A673 (cell line): ENCODE measurements around the gene C9orf50.

Experiments
- EZH2 ChIP-seq: fragments of 200-600 bp; sonication (generic); IDR thresholded peaks from 2 replicates; pipeline ENCODE4 v1.6.1; 2017; ENCODE audit warnings: borderline replicate concordance, low read depth, mild to moderate bottlenecking, mixed read lengths, antibody characterized with exemption, low read length; ENCODE audit not compliant: poor library complexity, severe bottlenecking
- TF ChIP-seq, protein P1 (sequence below): fragments of 300-800, 200-600 bp; sonication (generic); conservative IDR thresholded peaks from 2 replicates; pipeline ENCODE4 v1.5.1; 2017; ENCODE audit warnings: low read depth, mild to moderate bottlenecking, antibody characterized with exemption, low read length, moderate library complexity, mixed read lengths

DNA sequence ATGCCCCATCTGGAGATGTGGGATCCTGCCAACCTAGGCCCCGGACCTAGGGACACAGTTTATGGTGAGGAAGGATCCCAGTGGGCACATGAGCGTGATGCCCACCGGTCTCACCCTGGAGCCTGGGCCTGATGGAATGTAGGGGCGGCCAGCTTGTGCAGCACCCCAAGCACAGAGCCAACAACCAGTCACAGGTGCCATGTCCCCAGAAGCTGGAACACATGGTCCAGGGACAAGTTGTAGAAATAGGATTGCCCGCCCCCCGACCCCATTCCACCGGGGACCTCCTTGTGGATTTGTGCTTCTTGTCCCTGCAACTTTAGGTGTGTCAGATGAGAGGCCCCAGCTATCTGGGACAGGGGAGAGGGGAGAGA is 48.9 kb downstream of the C9orf50 start:
- TF ChIP-seq, protein P1, sequence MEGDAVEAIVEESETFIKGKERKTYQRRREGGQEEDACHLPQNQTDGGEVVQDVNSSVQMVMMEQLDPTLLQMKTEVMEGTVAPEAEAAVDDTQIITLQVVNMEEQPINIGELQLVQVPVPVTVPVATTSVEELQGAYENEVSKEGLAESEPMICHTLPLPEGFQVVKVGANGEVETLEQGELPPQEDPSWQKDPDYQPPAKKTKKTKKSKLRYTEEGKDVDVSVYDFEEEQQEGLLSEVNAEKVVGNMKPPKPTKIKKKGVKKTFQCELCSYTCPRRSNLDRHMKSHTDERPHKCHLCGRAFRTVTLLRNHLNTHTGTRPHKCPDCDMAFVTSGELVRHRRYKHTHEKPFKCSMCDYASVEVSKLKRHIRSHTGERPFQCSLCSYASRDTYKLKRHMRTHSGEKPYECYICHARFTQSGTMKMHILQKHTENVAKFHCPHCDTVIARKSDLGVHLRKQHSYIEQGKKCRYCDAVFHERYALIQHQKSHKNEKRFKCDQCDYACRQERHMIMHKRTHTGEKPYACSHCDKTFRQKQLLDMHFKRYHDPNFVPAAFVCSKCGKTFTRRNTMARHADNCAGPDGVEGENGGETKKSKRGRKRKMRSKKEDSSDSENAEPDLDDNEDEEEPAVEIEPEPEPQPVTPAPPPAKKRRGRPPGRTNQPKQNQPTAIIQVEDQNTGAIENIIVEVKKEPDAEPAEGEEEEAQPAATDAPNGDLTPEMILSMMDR: no peak
- no peak for TF ChIP-seq EZH2
